ENCODE results near the gene MYH7.
"Not testable (repeated sequence)": the region's sequence is repeated elsewhere in the genome, so short reads cannot be mapped to it uniquely, and the experiment has no call there.

The MYH7 gene

DNA sequence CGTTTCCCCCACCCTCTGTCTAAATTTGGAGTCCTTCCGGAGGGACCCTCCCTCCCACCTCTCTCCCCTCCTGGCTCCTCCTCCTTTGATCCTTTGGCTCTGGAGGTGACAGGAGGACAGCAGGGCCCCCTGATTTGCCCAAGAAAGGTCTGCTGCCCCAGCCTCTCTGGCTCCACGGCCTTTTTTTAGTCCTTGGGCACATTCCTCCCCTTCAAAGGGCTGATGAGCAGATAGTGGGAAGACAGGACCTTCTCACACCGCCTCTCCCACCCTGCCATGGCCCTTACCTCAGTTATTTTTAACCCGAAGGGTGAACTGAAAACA lies 27.2 kb downstream of the MYH7 start:
- in situ Hi-C loops (cut with MboI; ENCODE audit: low sequenced_read_pairs) = no loop called here

DNA sequence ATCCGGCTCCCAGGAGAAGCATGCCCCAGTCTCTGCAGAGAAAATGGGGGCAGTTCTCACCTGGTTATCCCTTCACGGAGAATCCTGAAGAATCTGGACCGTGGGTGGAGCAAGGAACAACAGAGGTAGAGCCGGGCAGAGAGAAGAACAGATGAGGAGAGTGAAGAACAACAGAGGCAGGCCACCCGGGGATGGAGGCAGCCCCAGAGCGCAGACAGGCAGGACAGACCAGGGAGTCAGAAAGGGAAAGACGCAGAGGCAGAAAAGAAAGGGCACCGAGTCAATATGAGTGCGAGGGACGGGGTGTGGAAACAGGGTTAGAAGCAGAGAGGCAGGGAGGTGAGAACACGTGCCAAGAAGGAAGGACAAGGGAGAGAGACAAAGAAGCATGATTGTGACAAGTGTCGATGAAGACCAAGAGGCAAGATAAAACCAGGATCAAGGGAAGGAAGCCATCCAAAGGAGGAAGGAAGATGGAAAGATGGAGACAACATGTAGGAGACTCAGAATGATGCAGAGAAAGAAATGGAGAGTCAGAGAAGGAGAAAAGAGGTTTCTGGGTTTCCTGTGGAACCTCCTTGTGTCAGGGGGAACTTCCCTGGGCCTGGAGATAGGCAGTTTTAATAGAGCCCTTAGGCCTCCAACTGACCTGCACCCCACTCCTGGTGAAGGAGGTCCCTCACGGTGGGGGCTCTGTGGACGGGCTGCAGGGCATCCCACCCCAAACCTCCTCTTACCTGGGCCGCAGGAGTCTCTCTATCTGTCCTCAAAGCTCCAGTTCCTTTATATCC lies 27.7 kb downstream of the MYH7 start, which contains the start of gene MYH6:
TSS of gene MYH6 (minus strand) at position 758 of the 791 bp plus-strand sequence. CDS start 1,050 bp downstream, outside the sequence.
- in situ Hi-C loops (cut with MboI; ENCODE audit: low sequenced_read_pairs) = no loop called here

DNA sequence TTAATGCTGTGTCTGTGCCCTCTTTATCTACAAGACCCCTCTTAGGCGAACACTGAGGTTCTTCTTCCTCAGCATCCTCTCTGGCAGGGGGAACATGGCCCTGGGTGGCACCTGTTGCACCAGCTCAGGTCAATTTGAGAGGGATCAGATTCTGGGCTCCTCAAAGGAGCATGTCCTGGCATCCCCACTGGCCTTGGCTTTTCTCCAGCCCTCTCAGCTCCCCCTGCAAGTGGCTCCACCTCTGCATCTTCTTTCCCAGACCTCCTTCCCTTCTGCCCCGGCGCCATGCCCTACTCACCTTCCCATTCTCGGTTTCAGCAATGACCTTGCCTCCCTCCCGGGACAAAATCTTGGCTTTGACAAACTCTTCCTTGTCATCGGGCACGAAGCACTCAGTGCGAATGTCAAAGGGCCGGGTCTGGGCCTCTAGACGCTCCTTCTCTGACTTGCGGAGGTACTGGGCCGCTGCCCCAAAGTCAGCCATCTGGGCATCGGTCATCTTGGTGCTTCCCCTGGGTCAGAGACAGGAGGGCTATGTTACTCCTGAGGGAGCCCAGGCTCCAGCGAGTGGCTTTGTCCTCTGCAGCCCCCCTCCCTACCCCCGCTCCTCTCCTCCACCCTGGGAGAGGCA lies 28.6 kb downstream of the MYH7 start:
- in situ Hi-C loops (cut with MboI; ENCODE audit: low sequenced_read_pairs) = no loop called here

DNA sequence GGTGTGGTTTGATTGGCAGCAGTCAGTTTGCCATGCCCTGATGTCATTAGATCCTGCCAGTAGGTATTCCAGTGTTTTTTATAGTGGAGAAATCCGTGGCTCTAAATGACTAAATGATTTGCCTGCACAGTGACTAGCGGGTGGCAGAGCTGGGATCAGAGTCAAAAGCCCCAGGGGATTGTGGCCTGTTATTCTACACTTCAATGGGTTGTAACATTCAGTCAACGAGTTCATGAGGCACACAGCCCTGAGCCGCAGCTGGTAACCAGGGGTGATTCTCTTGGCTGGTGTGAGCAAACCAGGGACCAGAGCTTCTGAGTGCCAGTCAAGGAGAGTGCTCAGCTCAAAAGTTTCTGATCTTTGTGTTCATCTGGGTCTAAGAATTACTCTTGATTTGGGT lies 29.2 kb downstream of the MYH7 start:
- in situ Hi-C loops (cut with MboI; ENCODE audit: low sequenced_read_pairs) = no loop called here

DNA sequence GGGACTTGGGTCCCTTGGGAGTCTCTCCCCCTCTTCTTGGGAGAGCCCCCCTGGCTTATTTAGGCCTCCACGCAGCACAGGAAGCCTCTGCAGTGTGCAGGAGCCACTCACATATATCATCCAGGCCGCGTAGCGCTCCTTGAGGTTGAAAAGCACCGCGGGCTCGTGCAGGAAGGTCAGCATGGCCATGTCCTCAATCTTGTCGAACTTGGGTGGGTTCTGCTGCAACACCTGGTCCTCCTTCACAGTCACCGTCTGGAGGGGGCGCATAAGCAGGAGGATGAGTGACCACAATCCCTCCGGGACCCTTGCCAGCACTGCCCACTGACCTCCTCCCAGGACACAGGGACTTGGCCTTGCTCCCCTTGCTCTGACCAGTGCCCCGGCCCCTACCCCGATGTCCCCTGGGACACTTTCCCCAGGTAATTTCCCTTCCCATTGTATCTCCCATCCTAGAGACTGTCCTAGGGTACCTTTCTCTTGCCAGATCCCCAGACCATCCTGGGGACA lies 29.9 kb downstream of the MYH7 start:
- in situ Hi-C loops (cut with MboI; ENCODE audit: low sequenced_read_pairs) = no loop called here

DNA sequence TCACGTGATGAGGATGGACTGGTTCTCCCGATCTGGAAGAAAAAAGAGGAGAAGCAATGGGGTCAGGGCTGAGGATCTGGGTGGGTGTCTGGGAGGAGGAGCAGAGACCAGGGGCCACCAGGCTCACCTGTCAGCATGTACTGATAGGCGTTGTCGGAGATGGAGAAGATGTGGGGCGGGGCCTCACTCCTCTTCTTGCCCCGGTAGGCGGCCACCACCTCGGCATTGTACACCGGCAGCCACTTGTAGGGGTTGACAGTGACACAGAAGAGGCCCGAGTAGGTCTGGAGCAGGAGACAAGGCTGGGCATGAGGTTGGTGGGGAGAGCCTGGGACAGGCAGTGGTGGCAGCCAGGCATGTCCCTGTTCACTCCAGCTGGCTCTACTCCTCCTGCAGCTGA lies 30.4 kb downstream of the MYH7 start:
- in situ Hi-C loops (cut with MboI; ENCODE audit: low sequenced_read_pairs) = no loop called here

DNA sequence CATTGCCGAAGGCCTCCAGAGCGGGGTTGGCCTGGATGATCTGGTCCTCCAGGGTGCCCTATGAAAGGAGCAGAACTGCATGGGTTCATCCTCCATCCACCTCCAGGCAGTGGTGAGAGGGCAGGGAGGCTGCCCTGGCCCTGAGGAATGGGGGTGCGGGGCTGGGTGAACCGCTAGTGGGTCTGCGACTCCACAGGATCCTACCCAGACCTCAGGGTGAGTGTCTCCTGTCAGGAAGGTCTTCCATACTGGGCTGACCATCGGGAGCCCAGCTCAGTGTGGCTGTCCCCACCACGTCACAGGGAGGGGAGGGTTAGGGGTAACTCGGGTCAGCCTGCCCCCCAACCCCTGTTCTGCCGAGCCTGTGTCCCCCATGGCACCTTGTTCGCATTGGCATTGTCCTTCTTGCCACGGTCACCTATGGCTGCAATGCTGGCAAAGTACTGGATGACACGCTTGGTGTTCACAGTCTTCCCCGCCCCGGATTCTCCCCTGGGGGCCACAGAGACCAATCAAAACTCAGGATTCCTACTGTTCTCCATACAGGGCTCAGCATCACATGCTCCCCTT lies 31.0 kb downstream of the MYH7 start:
- in situ Hi-C loops (cut with MboI; ENCODE audit: low sequenced_read_pairs) = no loop called here

DNA sequence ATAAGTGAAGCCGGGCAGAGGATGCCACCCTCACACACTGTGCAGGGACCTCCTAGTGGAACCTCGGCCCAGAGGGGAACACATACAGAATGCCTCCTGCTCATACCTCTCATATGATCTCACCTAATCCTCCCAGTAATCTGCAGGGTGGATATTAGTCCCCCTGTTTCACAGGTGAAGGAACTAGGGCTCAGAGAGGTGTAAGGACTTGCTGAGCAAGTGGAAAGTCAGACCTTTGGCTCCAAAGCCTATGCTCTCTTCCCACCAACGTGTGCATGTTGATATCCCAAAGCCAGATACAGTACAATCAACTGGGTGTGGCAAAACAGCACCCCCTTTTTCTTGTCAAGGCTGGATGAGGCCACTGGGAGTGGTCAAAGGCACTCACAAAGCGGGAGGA lies 31.6 kb downstream of the MYH7 start:
- in situ Hi-C loops (cut with MboI; ENCODE audit: low sequenced_read_pairs) = no loop called here

DNA sequence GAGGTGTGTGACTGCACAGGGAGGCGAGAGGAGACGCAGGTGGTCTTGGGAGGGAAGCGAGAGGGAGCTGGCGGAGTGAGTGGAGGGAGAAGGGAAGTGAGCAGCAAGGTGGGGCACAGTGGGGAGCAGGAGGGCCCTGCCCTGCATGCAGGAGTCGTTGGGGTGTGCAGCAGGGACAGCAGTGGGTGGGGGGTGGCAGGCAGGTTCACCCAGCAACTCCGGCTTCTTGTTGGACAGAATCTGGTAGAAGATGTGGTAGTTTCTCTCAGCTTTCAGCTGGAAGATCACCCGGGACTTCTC lies 32.4 kb downstream of the MYH7 start:
- in situ Hi-C loops (cut with MboI; ENCODE audit: low sequenced_read_pairs) = no loop called here

DNA sequence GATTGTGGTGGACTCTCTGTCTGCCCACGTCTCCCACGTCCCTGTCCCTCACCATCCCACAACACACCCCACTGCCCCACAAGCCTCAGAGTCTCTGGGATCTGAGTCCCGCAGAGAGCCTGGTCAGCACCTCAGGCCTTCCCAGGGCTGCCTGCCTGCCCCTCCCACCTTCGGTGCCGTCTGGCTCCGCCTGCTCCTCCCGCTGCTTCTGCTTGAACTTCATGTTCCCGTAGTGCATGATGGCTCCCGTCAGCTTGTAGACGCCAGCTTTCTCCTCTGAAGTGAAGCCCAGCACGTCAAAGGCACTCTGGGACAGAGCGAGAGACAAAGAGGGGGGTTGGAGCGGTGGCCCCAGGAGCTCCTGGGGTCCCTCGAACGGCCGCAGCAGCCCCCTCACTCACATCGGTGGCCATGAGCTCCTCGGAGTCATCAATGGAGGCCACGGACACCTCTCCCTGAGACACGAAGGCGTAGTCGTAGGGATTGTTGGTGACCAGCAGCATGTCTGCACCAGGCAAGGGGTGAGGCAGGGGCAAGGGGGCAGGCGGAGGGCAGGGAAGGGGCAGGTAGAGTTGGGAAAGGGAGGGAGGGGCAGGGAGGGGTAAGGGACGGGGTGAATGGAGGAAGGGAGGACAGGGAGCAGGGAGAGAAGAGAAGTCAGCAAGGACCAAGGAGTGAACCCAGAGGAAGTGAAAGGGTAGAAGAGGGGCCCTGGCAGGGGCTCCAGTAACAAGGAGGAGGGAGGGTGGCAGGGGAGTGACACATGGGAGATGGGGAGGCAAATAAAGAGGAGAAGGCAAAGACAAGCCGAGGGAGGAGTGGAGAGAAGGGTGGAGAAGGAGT lies 32.9 kb downstream of the MYH7 start:
- in situ Hi-C loops (cut with MboI; ENCODE audit: low sequenced_read_pairs) = no loop called here

DNA sequence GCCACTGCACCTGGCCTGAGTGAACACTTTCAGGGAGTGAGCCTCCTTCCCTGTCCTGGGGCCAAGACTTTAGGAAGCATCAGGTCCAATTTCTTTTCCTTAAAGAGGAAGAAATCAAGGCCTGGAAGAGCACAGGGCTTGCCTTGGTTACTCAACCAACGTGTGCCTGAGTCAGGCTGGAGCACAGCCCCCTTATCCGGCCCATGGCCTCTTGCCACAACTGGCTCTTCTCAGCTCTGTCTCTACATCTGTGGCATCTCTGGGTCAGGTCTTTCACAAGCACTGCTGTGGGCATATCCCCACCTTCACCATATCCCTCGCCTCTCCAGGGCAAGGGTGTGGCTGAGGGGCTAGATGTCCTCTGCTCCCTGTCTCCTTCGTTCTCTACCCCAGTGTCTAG lies 34.2 kb downstream of the MYH7 start:
- in situ Hi-C loops (cut with MboI; ENCODE audit: low sequenced_read_pairs) = no loop called here

DNA sequence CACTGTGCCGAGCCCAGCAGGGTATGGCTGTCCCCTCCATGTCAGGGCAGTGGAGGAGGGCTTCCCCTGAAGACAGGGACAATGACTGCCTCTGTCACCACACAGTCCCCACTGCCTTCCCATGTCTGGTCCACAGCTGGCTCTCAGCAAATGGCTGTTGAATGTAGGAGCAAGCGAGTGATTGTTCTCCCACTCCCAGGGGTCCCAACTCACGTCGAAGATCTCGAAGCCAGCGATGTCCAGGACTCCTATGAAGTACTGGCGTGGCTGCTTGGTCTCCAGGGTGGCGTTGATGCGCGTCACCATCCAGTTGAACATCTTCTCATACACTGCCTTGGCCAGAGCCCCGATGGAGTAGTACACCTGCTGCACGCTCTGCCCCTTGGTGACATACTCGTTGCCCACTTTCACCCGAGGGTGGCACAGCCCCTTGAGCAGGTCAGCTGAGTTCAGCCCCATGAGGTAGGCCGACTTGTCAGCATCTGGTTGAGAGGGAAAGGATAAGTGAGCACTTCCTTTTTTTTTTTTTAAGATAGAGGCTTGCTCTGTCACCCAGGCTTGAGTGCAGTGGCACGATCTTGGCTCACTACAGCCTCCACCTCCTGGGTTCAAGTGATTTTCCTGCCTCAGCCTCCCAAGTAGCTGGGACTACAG lies 34.8 kb downstream of the MYH7 start:
- in situ Hi-C loops (cut with MboI; ENCODE audit: low sequenced_read_pairs) = not testable (repeated sequence)

DNA sequence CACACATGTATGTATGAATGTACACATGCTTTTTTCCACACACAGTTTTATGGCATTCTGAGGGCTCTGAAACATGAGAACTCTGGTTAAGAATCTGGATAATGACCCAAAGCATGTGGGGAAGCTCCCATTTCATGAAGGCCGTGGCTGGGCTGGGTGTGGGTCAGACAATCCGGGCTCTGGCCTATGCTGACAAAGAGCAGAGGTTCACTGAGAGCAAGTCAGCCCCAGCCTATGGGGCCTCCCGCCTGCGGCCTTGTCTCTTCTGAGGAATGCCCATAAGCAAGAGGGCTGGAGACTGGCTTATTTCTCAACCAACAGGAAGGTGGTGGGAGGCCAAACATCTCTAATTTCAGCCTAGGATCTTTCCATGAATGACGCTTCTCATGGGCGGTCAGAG lies 35.9 kb downstream of the MYH7 start:
- in situ Hi-C loops (cut with MboI; ENCODE audit: low sequenced_read_pairs) = no loop called here

DNA sequence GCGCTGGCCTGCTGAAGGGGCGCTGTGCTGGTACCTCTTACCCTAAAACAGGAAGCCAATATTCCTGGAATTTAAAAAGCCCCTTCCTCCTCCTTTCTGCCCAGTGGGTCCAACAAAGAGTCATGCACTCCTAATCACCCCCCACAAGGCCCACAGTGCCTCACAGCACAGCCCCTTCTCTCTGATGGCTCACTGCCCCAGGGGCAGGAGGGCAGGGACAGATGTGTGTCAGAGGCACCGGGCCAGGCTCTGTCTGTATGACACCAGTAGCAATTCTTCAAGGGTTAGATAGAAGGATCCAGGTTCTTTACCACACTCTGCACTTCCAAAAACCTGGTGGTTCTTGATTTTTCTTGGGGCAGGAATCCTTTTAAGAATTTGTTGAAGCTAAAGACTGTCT lies 36.3 kb downstream of the MYH7 start:
- in situ Hi-C loops (cut with MboI; ENCODE audit: low sequenced_read_pairs) = no loop called here

DNA sequence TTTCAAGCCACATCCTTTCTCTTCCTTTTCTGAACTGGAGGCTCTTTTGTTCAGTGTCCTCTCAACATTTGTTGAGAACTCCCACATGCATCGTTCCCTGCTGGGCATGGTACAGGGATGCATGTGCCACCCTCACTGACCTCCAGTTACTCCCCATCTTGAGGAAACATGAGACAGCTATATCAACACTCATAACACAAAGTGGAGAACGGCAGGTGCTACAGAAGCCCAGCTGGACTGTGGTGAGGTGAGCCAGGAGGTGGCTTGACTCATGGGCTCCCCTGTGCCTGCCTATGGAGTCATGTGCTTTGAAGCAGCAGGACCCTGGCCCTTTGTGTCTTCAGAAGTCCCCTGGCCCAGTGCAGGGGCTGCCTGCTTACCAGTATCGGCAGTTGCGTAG lies 37.1 kb downstream of the MYH7 start:
- in situ Hi-C loops (cut with MboI; ENCODE audit: low sequenced_read_pairs) = no loop called here

DNA sequence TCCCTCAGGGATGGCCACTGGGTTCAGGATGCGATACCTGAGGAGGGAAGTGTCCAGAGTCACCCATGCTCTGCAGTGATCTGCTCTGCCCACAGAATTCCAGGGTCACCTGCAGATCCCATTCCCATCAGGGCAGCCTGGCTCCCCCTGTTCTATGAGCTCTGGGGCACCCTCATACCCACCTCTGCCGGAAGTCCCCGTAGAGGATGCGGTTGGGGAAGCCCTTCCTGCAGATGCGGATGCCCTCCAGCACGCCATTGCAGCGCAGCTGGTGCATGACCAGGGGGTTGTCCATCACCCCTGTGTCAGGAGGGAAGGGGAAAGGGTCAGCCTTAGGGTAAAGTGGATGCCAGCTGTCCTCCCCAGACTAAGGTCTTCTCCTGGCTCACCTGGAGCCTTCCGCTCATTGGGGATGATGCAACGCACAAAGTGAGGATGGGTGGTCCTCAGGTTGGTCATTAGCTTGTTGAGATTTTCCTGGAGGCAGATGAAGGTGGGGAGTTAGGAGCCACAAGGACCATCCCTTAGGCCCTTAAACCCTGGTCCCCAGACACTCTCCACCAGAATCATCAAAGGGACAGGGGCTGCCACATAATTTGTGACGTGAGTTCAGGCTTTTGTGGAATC lies 38.6 kb downstream of the MYH7 start:
- in situ Hi-C loops (cut with MboI; ENCODE audit: low sequenced_read_pairs) = no loop called here

DNA sequence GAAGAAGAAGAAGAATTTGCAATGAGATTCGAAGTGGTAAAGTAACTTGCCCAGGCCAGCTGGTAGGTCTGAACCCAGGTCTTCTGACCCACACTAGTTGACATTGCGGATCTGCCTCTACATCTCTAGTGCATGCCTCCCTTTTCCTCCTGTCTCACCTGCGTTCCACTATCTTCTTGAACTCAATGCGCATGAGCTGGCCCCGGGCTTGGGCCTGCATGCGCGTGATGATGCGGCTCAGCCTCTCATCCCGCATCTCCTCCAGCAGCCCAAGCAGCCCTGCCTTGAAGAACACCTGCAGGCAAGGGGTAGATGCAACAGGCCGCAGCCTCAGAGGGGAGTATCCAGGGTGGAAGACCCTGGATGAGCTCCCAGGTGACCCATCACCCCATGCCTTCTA lies 39.3 kb downstream of the MYH7 start:
- in situ Hi-C loops (cut with MboI; ENCODE audit: low sequenced_read_pairs) = no loop called here

DNA sequence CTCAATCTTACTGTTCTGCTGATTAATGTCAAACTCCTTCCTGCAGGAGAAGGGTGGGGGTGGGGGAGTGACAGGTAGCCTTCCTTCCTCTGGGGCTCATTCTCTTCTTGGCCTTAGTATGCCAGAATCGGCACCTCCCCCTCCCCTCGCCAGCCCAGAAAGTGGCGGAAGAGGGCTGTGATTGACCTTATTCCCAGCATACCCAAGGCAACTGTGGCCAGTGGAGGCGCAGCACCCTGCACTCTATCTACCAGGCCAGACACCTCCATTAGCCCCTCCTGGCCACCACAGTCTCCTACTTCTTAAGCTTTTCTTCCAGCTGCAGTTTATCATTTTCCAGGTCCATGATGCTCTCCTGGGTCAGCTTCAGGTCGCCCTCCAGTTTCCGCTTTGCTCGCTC lies 42.8 kb downstream of the MYH7 start:
- in situ Hi-C loops (cut with MboI; ENCODE audit: low sequenced_read_pairs) = no loop called here

DNA sequence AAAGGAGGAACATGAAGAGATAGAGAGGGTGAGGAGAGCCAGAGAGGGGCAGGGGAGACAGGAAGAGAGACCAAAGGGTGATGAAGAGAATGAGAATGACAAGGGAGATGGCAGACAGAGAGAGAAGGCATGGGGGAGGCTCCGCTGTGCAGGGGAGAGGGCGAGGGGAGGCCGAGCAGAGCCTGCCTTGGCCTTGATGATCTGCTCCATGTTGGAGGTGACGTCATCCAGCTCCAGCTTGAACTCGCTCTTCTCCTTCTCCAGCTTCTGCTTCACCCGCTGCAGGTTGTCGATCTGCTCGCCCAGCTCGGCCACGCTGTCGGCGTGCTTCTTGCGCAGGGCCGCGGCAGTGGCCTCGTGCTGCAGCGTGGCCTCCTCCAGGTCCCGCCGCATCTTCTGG lies 45.6 kb downstream of the MYH7 start:
- in situ Hi-C loops (cut with MboI; ENCODE audit: low sequenced_read_pairs) = not testable (repeated sequence)

DNA sequence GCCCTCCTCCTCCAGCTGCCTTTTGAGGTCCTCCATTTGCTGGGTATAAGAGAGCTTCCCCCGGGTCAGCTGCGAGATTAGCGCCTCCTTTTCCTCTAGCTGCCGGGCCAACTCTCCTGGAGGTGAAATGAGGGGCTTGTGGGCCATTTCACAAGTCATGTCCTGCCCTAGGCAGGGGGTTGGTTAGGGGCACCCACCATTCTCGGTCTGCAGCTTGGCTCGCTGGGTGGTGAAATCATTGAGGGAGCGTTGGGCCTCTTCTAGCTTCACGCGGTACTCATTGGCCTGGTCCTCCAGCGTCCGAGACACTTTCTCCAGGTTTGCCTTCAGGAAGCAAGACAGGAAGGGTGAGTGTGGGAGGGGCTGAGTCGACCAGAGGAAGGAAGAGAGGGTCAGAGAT lies 46.1 kb downstream of the MYH7 start:
- in situ Hi-C loops (cut with MboI; ENCODE audit: low sequenced_read_pairs) = no loop called here

DNA sequence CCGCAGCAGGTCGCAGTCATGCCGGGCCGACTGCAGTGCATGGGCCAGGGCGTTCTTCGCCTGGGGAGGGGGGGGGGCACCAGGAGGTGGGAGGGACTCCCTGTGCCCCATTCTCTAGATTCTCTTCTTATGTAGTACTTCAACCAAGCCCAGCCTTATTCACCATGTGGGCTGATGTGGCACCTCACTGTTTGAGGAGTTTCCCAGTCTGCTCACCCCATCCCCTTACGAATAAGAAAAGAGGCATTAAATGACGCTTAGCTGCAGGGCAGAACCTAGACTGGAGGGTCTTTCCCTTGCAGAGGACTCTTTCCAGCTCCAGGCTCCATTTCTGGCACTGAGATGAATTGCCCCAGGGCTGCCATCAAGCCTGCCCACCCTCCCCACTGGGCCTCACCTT lies 46.5 kb downstream of the MYH7 start:
- in situ Hi-C loops (cut with MboI; ENCODE audit: low sequenced_read_pairs) = no loop called here
